SK-N-SH (cell line): ENCODE measurements around the gene FOSB.

ENCODE experiments used
- EP300 ChIP-seq, 2 experiments: IDR thresholded peaks; 2 replicates each; pipeline versions ENCODE4 v1.4.0 to v1.6.1; 2012; ENCODE audit warnings: borderline replicate concordance in 1 of 2, low read depth in 1 of 2, low read length in 1 of 2
- EZH2phosphoT487 ChIP-seq: fragments of 200-600 bp; sonication (generic); IDR thresholded peaks from 2 replicates; pipeline ENCODE4 v1.6.1; 2017; ENCODE audit warnings: low read depth, mixed run types, mild to moderate bottlenecking, antibody characterized with exemption, moderate library complexity, borderline replicate concordance
- POLR2AphosphoS5 ChIP-seq: IDR thresholded peaks from 2 replicates; pipeline ENCODE4 v1.6.1; 2012; ENCODE audit warnings: low read depth, low read length
- RXRA ChIP-seq: IDR thresholded peaks from 2 replicates; pipeline ENCODE4 v1.4.0; 2012; ENCODE audit warnings: low read depth, mild to moderate bottlenecking, borderline replicate concordance
- SIN3A ChIP-seq: IDR thresholded peaks from 2 replicates; pipeline ENCODE4 v1.6.1; 2012; ENCODE audit warnings: low read depth, mild to moderate bottlenecking, low read length, moderate library complexity, borderline replicate concordance
- SMC3 ChIP-seq: IDR thresholded peaks from 2 replicates; pipeline ENCODE4 v1.6.1; 2012; ENCODE audit warnings: low read depth, low read length, improper control_type of control experiment
- USF2 ChIP-seq: fragments of 150-350 bp; IDR thresholded peaks from 2 replicates; pipeline ENCODE4 v1.6.1; 2017; ENCODE audit warnings: antibody characterized with exemption, low read length, low read depth, borderline replicate concordance
- TF ChIP-seq, protein P1 (sequence below): fragments of 200-600 bp; sonication (generic); IDR thresholded peaks from 2 replicates; pipeline ENCODE4 v1.6.1; 2017; ENCODE audit warnings: antibody characterized with exemption, mild to moderate bottlenecking, moderate library complexity
- TF ChIP-seq, protein P2 (sequence below): IDR thresholded peaks from 2 replicates; pipeline ENCODE4 v1.4.0; 2012; ENCODE audit warnings: low read depth

GRCh38 chr19:45509692-45510015, 41.9 kb downstream of the FOSB start:
- TF ChIP-seq EZH2phosphoT487 (no peak), POLR2AphosphoS5 (no peak), SMC3 (no peak), EP300 (IDR thresholded peaks at IDR 0.05; ENCODE audit: borderline replicate concordance in 1 of 2, low read depth in 1 of 2, low read length in 1 of 2) (no peak), USF2 (no peak), SIN3A (no peak), RXRA (no peak)
- TF ChIP-seq, protein P1, sequence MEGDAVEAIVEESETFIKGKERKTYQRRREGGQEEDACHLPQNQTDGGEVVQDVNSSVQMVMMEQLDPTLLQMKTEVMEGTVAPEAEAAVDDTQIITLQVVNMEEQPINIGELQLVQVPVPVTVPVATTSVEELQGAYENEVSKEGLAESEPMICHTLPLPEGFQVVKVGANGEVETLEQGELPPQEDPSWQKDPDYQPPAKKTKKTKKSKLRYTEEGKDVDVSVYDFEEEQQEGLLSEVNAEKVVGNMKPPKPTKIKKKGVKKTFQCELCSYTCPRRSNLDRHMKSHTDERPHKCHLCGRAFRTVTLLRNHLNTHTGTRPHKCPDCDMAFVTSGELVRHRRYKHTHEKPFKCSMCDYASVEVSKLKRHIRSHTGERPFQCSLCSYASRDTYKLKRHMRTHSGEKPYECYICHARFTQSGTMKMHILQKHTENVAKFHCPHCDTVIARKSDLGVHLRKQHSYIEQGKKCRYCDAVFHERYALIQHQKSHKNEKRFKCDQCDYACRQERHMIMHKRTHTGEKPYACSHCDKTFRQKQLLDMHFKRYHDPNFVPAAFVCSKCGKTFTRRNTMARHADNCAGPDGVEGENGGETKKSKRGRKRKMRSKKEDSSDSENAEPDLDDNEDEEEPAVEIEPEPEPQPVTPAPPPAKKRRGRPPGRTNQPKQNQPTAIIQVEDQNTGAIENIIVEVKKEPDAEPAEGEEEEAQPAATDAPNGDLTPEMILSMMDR = no peak
- TF ChIP-seq, protein P2, sequence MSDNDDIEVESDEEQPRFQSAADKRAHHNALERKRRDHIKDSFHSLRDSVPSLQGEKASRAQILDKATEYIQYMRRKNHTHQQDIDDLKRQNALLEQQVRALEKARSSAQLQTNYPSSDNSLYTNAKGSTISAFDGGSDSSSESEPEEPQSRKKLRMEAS = no peak
